GM15510 (cell line): ENCODE measurements around the gene DSCAM.

ENCODE experiments used
- POLR2A ChIP-seq: IDR thresholded peaks from 3 replicates; pipeline ENCODE4 v1.6.1; 2011; ENCODE audit warnings: borderline replicate concordance; ENCODE audit not compliant: insufficient read length; ENCODE audit errors: extremely low read depth

DSCAM gene

GRCh38 chr21:39961251-39961650 is 885.7 kb downstream of the DSCAM start:
- TF ChIP-seq POLR2A: no peak
